Bronchial epithelial cell (primary cell): ENCODE results near the gene SLC16A9. TPM values are rescaled to one million over a fixed set of nuclear protein-coding genes. Genes with fewer than 3 reads are reported as not detected.
"Not testable (repeated sequence)": the region's sequence is repeated elsewhere in the genome, so short reads cannot be mapped to it uniquely, and the experiment has no call there.

Source experiments
- DNase-seq: peaks from one replicate; pipeline ENCODE4 v3.0.0-alpha.2; 2010; ENCODE audit warnings: low read depth
- FAIRE-seq: peaks from 2 replicates; lab custom pipeline; 2011; peaks lifted over from hg19 to GRCh38; lab: Jason Lieb, UNC
- H3K27me3 ChIP-seq: 2 replicates; pipeline ENCODE4 v1.5.1; 2011; ENCODE audit warnings: low read length; ENCODE audit not compliant: control insufficient read depth, insufficient read depth
- H3K36me3 ChIP-seq: 2 replicates; pipeline ENCODE4 v1.5.1; 2011; ENCODE audit warnings: low read length; ENCODE audit not compliant: control insufficient read depth, insufficient read depth
- H3K4me3 ChIP-seq: 2 replicates; pipeline ENCODE4 v1.5.1; 2011; ENCODE audit warnings: mild to moderate bottlenecking, low read depth, low read length, control low read depth
- total RNA-seq: library from RNA; depleted of rRNA; stranded (reverse); fragments of >200 nt; gene quantifications from 2 replicates; pipeline ENCODE4 v1.2.1, GENCODE V29; 2014
- TF ChIP-seq, protein P1 (sequence below): IDR thresholded peaks from 2 replicates; pipeline ENCODE4 v1.5.1; 2011; ENCODE audit warnings: mild to moderate bottlenecking, moderate library complexity, low read length, control low read depth, inconsistent platforms; ENCODE audit not compliant: insufficient read depth, severe bottlenecking

The SLC16A9 gene
- total RNA-seq, 1 donor from 2014 or later = 2.9 TPM

DNA sequence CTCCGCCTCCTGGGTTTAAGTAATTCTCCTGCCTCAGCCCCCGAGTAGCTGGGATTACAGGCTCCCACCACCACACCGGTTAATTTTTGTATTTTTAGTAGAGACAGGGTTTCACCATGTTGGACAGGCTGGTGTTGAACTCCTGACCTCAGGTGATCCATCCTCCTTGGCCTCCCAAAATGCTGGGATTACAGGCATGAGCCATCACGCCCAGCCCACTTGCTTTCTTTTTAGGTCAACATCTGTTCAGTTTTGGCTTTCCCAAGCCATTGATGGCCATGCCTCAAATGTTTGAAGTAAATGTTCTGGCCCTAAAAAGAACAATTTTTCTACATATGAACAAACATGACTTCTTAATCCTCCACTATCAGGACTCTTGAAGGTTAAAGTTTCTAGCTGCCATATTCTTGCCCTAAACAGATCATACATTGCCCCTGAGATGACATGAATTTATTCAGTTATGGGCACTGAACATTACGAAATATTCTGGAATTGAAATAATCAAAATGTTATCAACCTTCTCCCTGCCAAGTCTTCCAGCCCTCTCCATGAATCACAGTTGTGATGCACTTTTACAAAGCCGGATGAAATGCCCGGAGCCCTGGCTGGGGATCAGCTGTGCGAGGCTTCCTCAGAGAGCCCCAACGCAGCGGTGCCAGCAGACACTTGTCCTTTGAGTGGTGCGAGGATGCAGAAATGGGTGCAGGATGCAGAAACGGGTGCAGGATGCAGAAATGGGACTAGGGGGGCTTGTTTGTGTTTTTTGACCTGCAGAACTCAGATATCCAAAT is 40.7 kb upstream of the SLC16A9 start:
- DNase-seq (no peak), FAIRE-seq (no peak)
- H3K4me3 ChIP-seq = no peak overlapping the region
- H3K27me3 ChIP-seq = no peaks in the 10 kb centered on the region
- TF ChIP-seq, protein P1, sequence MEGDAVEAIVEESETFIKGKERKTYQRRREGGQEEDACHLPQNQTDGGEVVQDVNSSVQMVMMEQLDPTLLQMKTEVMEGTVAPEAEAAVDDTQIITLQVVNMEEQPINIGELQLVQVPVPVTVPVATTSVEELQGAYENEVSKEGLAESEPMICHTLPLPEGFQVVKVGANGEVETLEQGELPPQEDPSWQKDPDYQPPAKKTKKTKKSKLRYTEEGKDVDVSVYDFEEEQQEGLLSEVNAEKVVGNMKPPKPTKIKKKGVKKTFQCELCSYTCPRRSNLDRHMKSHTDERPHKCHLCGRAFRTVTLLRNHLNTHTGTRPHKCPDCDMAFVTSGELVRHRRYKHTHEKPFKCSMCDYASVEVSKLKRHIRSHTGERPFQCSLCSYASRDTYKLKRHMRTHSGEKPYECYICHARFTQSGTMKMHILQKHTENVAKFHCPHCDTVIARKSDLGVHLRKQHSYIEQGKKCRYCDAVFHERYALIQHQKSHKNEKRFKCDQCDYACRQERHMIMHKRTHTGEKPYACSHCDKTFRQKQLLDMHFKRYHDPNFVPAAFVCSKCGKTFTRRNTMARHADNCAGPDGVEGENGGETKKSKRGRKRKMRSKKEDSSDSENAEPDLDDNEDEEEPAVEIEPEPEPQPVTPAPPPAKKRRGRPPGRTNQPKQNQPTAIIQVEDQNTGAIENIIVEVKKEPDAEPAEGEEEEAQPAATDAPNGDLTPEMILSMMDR = no peak
- no peaks in the 10 kb centered on the region for H3K36me3 ChIP-seq

DNA sequence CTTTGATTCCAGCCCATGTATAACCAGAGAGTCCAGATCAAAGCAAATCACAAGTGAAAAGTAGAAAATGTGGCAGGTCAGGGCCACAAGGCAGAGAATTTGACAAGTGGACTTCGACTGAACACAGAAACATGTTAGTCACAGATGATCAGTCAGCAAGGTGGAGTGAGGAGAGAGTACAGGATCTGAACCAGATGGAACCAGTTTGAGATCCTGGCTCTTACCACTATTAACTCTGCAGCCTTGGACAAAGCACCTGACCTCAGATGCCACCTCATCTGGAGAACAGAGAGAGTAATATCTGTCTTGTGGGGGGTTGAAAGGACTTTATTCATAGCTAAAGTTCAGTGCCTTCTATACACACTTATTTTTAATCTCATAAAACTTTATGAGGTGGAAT is 39.2 kb upstream of the SLC16A9 start:
- DNase-seq (peak; percentile 38), FAIRE-seq (no peak)
- no peaks in the 10 kb centered on the region for H3K27me3 ChIP-seq
- no peak overlapping the region for H3K4me3 ChIP-seq
- TF ChIP-seq, protein P1 = no peak
- no peaks in the 10 kb centered on the region for H3K36me3 ChIP-seq

DNA sequence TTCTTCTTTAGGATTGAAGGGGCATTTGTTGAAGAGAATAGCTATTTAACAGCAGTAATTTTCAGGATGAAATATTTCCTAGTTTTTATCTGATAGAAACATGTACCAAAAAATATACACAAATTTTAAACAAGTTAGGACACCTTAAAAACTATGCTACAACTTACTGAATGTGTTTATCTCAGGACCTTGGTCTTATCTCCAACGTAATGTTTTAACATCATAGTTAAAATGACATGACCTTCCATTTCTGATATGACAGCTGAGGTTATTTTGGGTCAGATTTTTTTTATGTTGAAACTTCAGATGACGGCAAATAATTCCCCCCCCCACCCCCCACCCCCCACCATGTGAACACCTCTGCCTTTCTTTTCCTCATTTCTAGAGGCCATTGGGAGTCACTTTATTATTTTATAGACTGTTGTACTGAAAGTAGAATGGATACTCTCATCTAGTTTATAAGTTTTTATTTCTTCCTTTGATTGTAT is 35.6 kb upstream of the SLC16A9 start:
- FAIRE-seq (no peak), DNase-seq (no peak)
- TF ChIP-seq, protein P1 = no peak
- Histone ChIP-seq H3K27me3 (no peaks in the 10 kb centered on the region), H3K4me3 (no peak overlapping the region), H3K36me3 (no peaks in the 10 kb centered on the region)

DNA sequence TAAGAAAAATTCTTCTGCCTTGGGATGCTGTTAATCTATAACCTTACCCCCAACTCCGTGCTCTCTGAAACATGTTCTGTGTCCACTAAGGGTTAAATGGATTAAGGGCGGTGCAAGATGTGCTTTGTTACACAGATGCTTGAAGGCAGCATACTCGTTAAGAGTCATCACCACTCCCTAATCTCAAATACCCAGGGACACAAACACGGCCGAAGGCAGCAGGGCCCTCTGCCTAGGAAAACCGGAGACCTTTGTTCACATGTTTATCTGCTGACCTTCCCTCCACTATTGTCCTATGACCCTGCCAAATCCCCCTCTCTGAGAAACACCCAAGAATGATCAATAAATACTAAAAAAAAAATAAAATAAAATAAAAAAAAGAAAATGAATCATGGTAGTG is 35.1 kb upstream of the SLC16A9 start:
- FAIRE-seq, DNase-seq, H3K4me3 ChIP-seq, H3K36me3 ChIP-seq, H3K27me3 ChIP-seq: not testable (repeated sequence)

DNA sequence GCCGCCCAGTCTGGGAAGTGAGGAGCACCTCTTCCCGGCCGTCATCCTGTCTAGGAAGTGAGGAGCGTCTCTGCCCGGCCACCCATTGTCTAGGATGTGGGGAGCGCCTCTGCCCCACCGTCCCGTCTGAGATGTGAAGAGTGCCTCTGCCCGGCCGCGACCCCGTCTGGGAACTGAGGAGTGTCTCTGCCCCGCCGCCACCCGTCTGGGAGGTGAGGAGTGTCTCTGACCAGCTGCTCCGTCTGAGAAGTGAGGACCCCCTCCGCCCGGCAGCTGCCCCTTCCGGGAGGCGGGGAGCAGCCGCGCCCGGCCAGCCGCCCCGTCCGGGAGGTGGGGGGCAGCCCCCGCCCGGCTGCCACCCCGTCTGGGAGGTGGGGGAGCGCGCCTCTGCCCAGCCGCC is 34.5 kb upstream of the SLC16A9 start:
- H3K27me3 ChIP-seq, H3K4me3 ChIP-seq, FAIRE-seq, H3K36me3 ChIP-seq, DNase-seq: not testable (repeated sequence)

DNA sequence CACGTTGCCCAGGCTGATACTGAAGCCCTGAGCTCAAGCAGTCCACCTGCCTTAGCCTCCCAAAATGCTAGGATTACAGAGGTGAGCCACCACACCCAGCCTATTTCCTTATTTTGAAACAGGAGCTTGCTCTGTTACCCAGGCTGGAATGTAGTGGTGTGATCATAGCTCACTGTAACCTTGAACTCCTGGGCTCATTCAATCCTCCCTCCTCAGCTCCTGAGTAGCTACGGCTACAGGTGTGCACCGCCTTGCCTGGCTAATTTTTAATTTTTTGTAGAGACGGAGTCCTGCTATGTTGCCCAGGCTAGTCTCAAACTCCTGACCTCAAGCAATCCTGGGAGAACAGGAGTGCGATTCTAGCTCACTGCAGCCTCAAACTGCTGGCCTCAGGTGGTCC is 31.9 kb upstream of the SLC16A9 start:
- FAIRE-seq (no peak), DNase-seq (no peak)
- Histone ChIP-seq H3K4me3 (no peak overlapping the region), H3K36me3 (no peaks in the 10 kb centered on the region), H3K27me3 (no peaks in the 10 kb centered on the region)
- TF ChIP-seq, protein P1 = no peak

DNA sequence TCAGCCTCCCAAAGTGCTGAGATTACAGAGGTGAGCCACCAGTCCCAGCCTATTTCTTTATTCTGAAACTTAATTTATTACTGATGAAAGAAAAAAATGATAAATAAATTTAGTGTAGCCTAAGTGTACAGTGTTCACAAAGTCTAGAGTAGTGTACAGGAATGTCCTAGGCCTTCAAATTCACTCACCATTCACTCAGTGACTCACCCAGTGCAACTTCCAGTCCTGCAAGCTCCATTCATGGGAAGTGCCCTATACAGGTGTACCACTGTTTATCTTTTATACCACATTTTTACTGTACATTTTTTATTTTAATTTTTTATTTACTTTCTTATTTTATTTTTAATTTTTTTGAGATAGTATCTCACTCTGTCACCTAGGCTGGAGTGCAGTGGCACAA is 31.4 kb upstream of the SLC16A9 start:
- Histone ChIP-seq H3K27me3 (no peaks in the 10 kb centered on the region), H3K4me3 (no peak overlapping the region), H3K36me3 (no peaks in the 10 kb centered on the region)
- DNase-seq (peak; percentile 35), FAIRE-seq (no peak)
- TF ChIP-seq, protein P1 = no peak
